B cell (primary cell): ENCODE results near the gene MESP1. TPM values are rescaled to one million over a fixed set of nuclear protein-coding genes. Genes with fewer than 3 reads are reported as not detected.

Source experiments
- ATAC-seq: fragments of 200-7000 bp; cut with Tn5 transposase; one replicate; pipeline ENCODE4 v1.10.0; 2021; ENCODE audit warnings: low read depth, mild to moderate bottlenecking, moderate number of reproducible peaks, moderate library complexity
- CTCF ChIA-PET: fragments of 350-600 bp; sonication (Branson Sonifier 250); formaldehyde crosslinking; loops from one replicate; lab custom pipeline; 2021; ENCODE audit warnings: antibody characterized with exemption, inconsistent platforms; lab: Charles Lee
- POLR2A ChIA-PET: fragments of 350-600 bp; sonication (Branson Sonifier 250); formaldehyde crosslinking; loops from one replicate; lab custom pipeline; 2021; ENCODE audit warnings: antibody characterized with exemption; lab: Charles Lee
- DNase-seq: peaks from one replicate; pipeline ENCODE4 v3.0.0; 2013
- H2AFZ ChIP-seq: 2 replicates; pipeline ENCODE4 v1.6.1; 2012; ENCODE audit warnings: mild to moderate bottlenecking, low read depth, low read length; ENCODE audit not compliant: insufficient read depth, poor library complexity, severe bottlenecking
- H3K27ac ChIP-seq, 2 donors: 1 replicate in 1 of 2; 2 replicates in 1 of 2; pipeline ENCODE4 v1.5.1; 2012 to 2013; ENCODE audit warnings: low read length in 2 of 2, mild to moderate bottlenecking in 2 of 2, moderate library complexity in 1 of 2
- H3K27me3 ChIP-seq, 4 experiments: fragments of 200-600 bp in 1 of 4; sonication (generic) in 1 of 4; replicated peaks in 1 of 4; 1 replicate in 2 of 4; 2 replicates in 2 of 4; pipeline versions ENCODE4 v1.6.1 to v1.7.0; 2013 to 2016; ENCODE audit warnings: low read length in 3 of 4, mild to moderate bottlenecking in 2 of 4, mixed read lengths in 1 of 4, moderate library complexity in 1 of 4; ENCODE audit not compliant: insufficient read depth in 4 of 4, control insufficient read depth in 3 of 4; ENCODE audit errors: control extremely low read depth in 1 of 4
- H3K36me3 ChIP-seq, 2 experiments: replicated peaks in 1 of 2; 1 replicate in 1 of 2; 2 replicates in 1 of 2; pipeline versions ENCODE4 v1.6.1 to v1.7.1; 2013; ENCODE audit warnings: low read length in 1 of 2; ENCODE audit not compliant: insufficient read depth in 2 of 2, control insufficient read depth in 1 of 2; ENCODE audit errors: control extremely low read depth in 1 of 2, extremely low read depth in 1 of 2
- H3K4me1 ChIP-seq, 2 donors: fragments of 200-600 bp in 1 of 2; sonication (generic) in 1 of 2; 1 replicate in 1 of 2; 2 replicates in 1 of 2; pipeline versions ENCODE4 v1.5.1 to v1.6.1; 2013 to 2017; ENCODE audit warnings: low read length in 2 of 2; ENCODE audit not compliant: control insufficient read depth in 2 of 2, insufficient read depth in 2 of 2
- H3K4me2 ChIP-seq: replicated peaks from 2 replicates; pipeline ENCODE3; 2012; ENCODE audit warnings: mild to moderate bottlenecking, low read depth, low read length; ENCODE audit not compliant: poor library complexity, severe bottlenecking
- H3K4me3 ChIP-seq, 5 experiments: fragments of 200-600 bp in 1 of 5; sonication (generic) in 1 of 5; 1 replicate in 3 of 5; 2 replicates in 2 of 5; pipeline versions ENCODE4 v1.5.1 to v1.7.0; 2011 to 2016; ENCODE audit warnings: low read length in 4 of 5, mild to moderate bottlenecking in 4 of 5, low read depth in 2 of 5, control low read depth in 1 of 5, moderate library complexity in 1 of 5; ENCODE audit not compliant: insufficient read depth in 1 of 5; ENCODE audit errors: control extremely low read depth in 1 of 5, extremely low read depth in 1 of 5
- H3K79me2 ChIP-seq: fragments of 200-600 bp; sonication (generic); one replicate; pipeline ENCODE4 v1.6.0; 2016; ENCODE audit warnings: low read length; ENCODE audit not compliant: control insufficient read depth, insufficient read depth
- H3K9ac ChIP-seq: fragments of 200-600 bp; sonication (generic); 2 replicates; pipeline ENCODE4 v1.6.1; 2017; ENCODE audit warnings: mild to moderate bottlenecking, low read length, moderate library complexity
- H3K9me3 ChIP-seq, 3 donors: one replicate each; pipeline versions ENCODE4 v1.6.1 to v1.7.1; 2013; ENCODE audit warnings: low read length in 2 of 3; ENCODE audit not compliant: control insufficient read depth in 2 of 3, insufficient read depth in 1 of 3; ENCODE audit errors: control extremely low read depth in 1 of 3
- H4K20me1 ChIP-seq: 2 replicates; pipeline ENCODE4 v1.6.0; 2012; ENCODE audit warnings: mild to moderate bottlenecking, low read length; ENCODE audit not compliant: insufficient read depth, control insufficient read depth, poor library complexity, severe bottlenecking
- H3K27ac Mint-ChIP-seq: one replicate; pipeline ENCODE4 v1.8.0; 2021; ENCODE audit warnings: mixed read lengths
- H3K27me3 Mint-ChIP-seq: one replicate; pipeline ENCODE4 v1.8.0; 2021; ENCODE audit warnings: mixed read lengths
- H3K4me1 Mint-ChIP-seq: one replicate; pipeline ENCODE4 v1.8.0; 2021; ENCODE audit warnings: mixed read lengths
- H3K4me3 Mint-ChIP-seq: one replicate; pipeline ENCODE4 v1.8.0; 2021; ENCODE audit warnings: mixed read lengths
- H3K9me3 Mint-ChIP-seq: one replicate; pipeline ENCODE4 v1.8.0; 2022; ENCODE audit warnings: mixed read lengths; ENCODE audit not compliant: insufficient read depth
- CTCF ChIP-seq: fragments of 200-600 bp; IDR thresholded peaks from one replicate; pipeline ENCODE4 v1.8.0; 2022; ENCODE audit warnings: antibody characterized with exemption, mild to moderate bottlenecking
- EZH2 ChIP-seq: IDR thresholded peaks from 2 replicates; pipeline ENCODE4 v1.6.1; 2012; ENCODE audit warnings: borderline replicate concordance, low read depth, mild to moderate bottlenecking, moderate library complexity, low read length; ENCODE audit not compliant: insufficient read depth, poor library complexity, severe bottlenecking
- WGBS: methylation state at CpG from one replicate; pipeline ENCODE4 v1.1.5; 2013; ENCODE audit warnings: missing lambda C conversion rate; ENCODE audit not compliant: insufficient coverage; 5-methylcytosine and 5-hydroxymethylcytosine counted together
- intact Hi-C: fragments of 100-400 bp; cut with micrococcal nuclease; formaldehyde crosslinking; loops from one replicate; pipeline ENCODE4 v1.10.0; 2022
- polyA plus RNA-seq: library from polyadenylated mRNA; depleted of rRNA; stranded (reverse); fragments of >200 nt; gene quantifications from 2 replicates; pipeline ENCODE4 v1.2.3, GENCODE V29; 2012
- total RNA-seq, 2 donors: library from RNA; stranded (reverse); fragments of 120-200 nt in 1 of 2; gene quantifications; 1 replicate in 1 of 2; 2 replicates in 1 of 2; pipeline versions ENCODE4 v1.2.3 to v1.2.4, GENCODE V29; 2013 to 2022

The MESP1 gene
- total and polyA plus RNA-seq, 2 donors (not counting 1 experiment from before 2014, with no cell fraction given), result 0.25 to 0.49 TPM

- no peaks in the 10 kb centered on the region for H3K79me2 ChIP-seq
- no peak overlapping the region for H3K4me3 ChIP-seq
- peaks cover 11 to 13% of the 10 kb centered on the region in 2 donors for H3K4me1 ChIP-seq
- ChIA-PET CTCF (interaction anchor here (0.7 to 4.2 kb wide), 4 partner anchors 7 to 317 kb away, joined by 3 to 27 read pairs (median 7); no protein-coding TSS in a partner anchor), POLR2A (no interaction called here)
- TF ChIP-seq EZH2 (no peak), CTCF (no peak)
- peaks cover 0 to 10% (median 3%) of the 10 kb centered on the region in 4 experiments for H3K27me3 ChIP-seq
- H2AFZ ChIP-seq, result no peak overlapping the region
- Mint-ChIP-seq H3K27ac (no peak overlapping the region), H3K9me3 (no peaks in the 10 kb centered on the region), H3K4me3 (no peak overlapping the region), H3K27me3 (peaks cover 13% of the 10 kb centered on the region), H3K4me1 (peaks cover 4% of the 10 kb centered on the region)
- H3K27ac ChIP-seq, result no peak overlapping the region
- no peak for DNase-seq
- H3K9me3 ChIP-seq, result no peaks in the 10 kb centered on the region
- intact Hi-C loops, result no loop called here
- H4K20me1 ChIP-seq, result no peaks in the 10 kb centered on the region
- no peak overlapping the region for H3K9ac ChIP-seq
- no peak overlapping the region for H3K4me2 ChIP-seq
- no peaks in the 10 kb centered on the region for H3K36me3 ChIP-seq
- 80% methylated on average over 4 of the region's 8 CpGs for WGBS
- ATAC-seq, result no peak
These were observed 3.5 kb upstream of the MESP1 start for GRCh38 chr15:89754361-89755154.

GRCh38 chr15:89753855-89754254, 2.8 kb upstream of the MESP1 start:
- Histone ChIP-seq H3K4me2 (no peak overlapping the region), H3K27me3 (peaks cover 0 to 10% (median 4%) of the 10 kb centered on the region in 4 experiments), H3K9me3 (no peaks in the 10 kb centered on the region), H3K27ac (no peak overlapping the region), H3K36me3 (no peaks in the 10 kb centered on the region), H3K4me1 (peaks cover 11 to 13% of the 10 kb centered on the region in 2 donors), H4K20me1 (no peaks in the 10 kb centered on the region), H2AFZ (no peak overlapping the region), H3K4me3 (no peak overlapping the region), H3K9ac (no peak overlapping the region), H3K79me2 (no peaks in the 10 kb centered on the region)
- H3K4me1 Mint-ChIP-seq, result peaks cover 6% of the 10 kb centered on the region
- no peak overlapping the region for H3K27ac Mint-ChIP-seq
- POLR2A ChIA-PET, result no interaction called here
- CTCF ChIA-PET, result interaction anchor here (0.7 to 5.6 kb wide), 4 partner anchors 7 to 316 kb away, joined by 3 to 27 read pairs (median 15); no protein-coding TSS in a partner anchor
- H3K4me3 Mint-ChIP-seq, result no peak overlapping the region
- no peak for DNase-seq
- no peak for ATAC-seq
- H3K9me3 Mint-ChIP-seq, result no peaks in the 10 kb centered on the region
- TF ChIP-seq CTCF (no peak), EZH2 (no peak)
- intact Hi-C loops, result no loop called here
- WGBS, result 96% methylated on average over 2 of the region's 7 CpGs
- peaks cover 16% of the 10 kb centered on the region for H3K27me3 Mint-ChIP-seq
